GM23338 (cell line): Measurements from ENCODE around the gene NSRP1. TPM values are rescaled to one million over a fixed set of nuclear protein-coding genes. Genes with fewer than 3 reads are reported as not detected.

ENCODE experiments used
- ATAC-seq: fragments of 200-7000 bp; cut with Tn5 transposase; 3 replicates; pipeline ENCODE4 v1.9.1; 2020
- DNase-seq: peaks from one replicate; pipeline ENCODE4 v3.0.0-alpha.2; 2015; ENCODE audit warnings: low spot score
- H2AFZ ChIP-seq: fragments of 200-600 bp; sonication (generic); 2 replicates; pipeline ENCODE4 v1.8.0; 2016; ENCODE audit warnings: antibody characterized with exemption, mild to moderate bottlenecking, moderate library complexity
- H3F3A ChIP-seq: fragments of 200-600 bp; sonication (generic); replicated peaks from 2 replicates; pipeline ENCODE4 v1.8.0; 2017; ENCODE audit warnings: antibody characterized with exemption, mixed run types, low read depth
- H3K27ac ChIP-seq: fragments of 200-600 bp; sonication (generic); 2 replicates; pipeline ENCODE4 v1.6.1; 2016; ENCODE audit warnings: low read depth
- H3K27me3 ChIP-seq: fragments of 200-600 bp; sonication (generic); 2 replicates; pipeline ENCODE4 v1.8.0; 2016; ENCODE audit warnings: mild to moderate bottlenecking, mixed run types, moderate library complexity; ENCODE audit not compliant: insufficient read depth
- H3K36me3 ChIP-seq: fragments of 200-600 bp; sonication (generic); 2 replicates; pipeline ENCODE4 v1.8.0; 2016; ENCODE audit warnings: mild to moderate bottlenecking; ENCODE audit not compliant: insufficient read depth
- H3K4me1 ChIP-seq: fragments of 200-600 bp; sonication (generic); 2 replicates; pipeline ENCODE4 v1.8.0; 2016; ENCODE audit warnings: mild to moderate bottlenecking, moderate library complexity; ENCODE audit not compliant: insufficient read depth
- H3K4me2 ChIP-seq: fragments of 200-600 bp; sonication (generic); 2 replicates; pipeline ENCODE4 v1.7.1; 2017; ENCODE audit warnings: mixed run types
- H3K4me3 ChIP-seq: fragments of 200-600 bp; sonication (generic); 2 replicates; pipeline ENCODE4 v1.6.1; 2016; ENCODE audit warnings: mixed run types
- H3K79me2 ChIP-seq: fragments of 200-600 bp; sonication (generic); replicated peaks from 2 replicates; pipeline ENCODE4 v1.8.0; 2017; ENCODE audit warnings: mild to moderate bottlenecking; ENCODE audit not compliant: insufficient read depth
- H3K9me2 ChIP-seq: fragments of 200-600 bp; sonication (generic); 2 replicates; pipeline ENCODE4 v1.8.0; 2017; ENCODE audit not compliant: insufficient read depth
- H4K20me1 ChIP-seq: fragments of 200-600 bp; sonication (generic); replicated peaks from 2 replicates; pipeline ENCODE4 v1.8.0; 2017; ENCODE audit warnings: mild to moderate bottlenecking; ENCODE audit not compliant: insufficient read depth
- H3K27ac Mint-ChIP-seq: 2 replicates; pipeline ENCODE4 v1.8.0; 2020; ENCODE audit warnings: inconsistent platforms, mild to moderate bottlenecking, moderate library complexity, mixed read lengths
- H3K27me3 Mint-ChIP-seq: 3 replicates; pipeline ENCODE4 v1.8.0; 2022; ENCODE audit warnings: low read depth, mild to moderate bottlenecking, moderate library complexity, mixed read lengths, inconsistent platforms; ENCODE audit not compliant: insufficient read depth, poor library complexity
- H3K36me3 Mint-ChIP-seq: 3 replicates; pipeline ENCODE4 v1.8.0; 2021; ENCODE audit warnings: low read depth, mild to moderate bottlenecking, inconsistent platforms, moderate library complexity, mixed read lengths
- H3K4me1 Mint-ChIP-seq: 3 replicates; pipeline ENCODE4 v1.8.0; 2020; ENCODE audit warnings: mild to moderate bottlenecking, inconsistent platforms, mixed read lengths
- H3K4me3 Mint-ChIP-seq: 3 replicates; pipeline ENCODE4 v1.8.0; 2021; ENCODE audit warnings: moderate library complexity, mild to moderate bottlenecking, inconsistent platforms, mixed read lengths
- H3K9me3 Mint-ChIP-seq: 3 replicates; pipeline ENCODE4 v1.8.0; 2020; ENCODE audit warnings: moderate library complexity, mild to moderate bottlenecking, inconsistent platforms, mixed read lengths
- CTCF ChIP-seq, 2 experiments: fragments of 200-600 bp in 1 of 2; sonication (generic) in 1 of 2; conservative IDR thresholded peaks; 2 replicates each; pipeline versions ENCODE4 v1.5.1 to v1.6.1; 2016 to 2017; ENCODE audit warnings: antibody characterized with exemption in 2 of 2, low read depth in 2 of 2, mild to moderate bottlenecking in 2 of 2, moderate library complexity in 1 of 2
- EZH2 ChIP-seq: fragments of 200-600 bp; sonication (generic); IDR thresholded peaks from one replicate; pipeline ENCODE4 v1.8.0; 2017; ENCODE audit warnings: antibody characterized with exemption, mild to moderate bottlenecking, low read depth; ENCODE audit not compliant: unreplicated experiment
- JUNB ChIP-seq: IDR thresholded peaks from one replicate; pipeline ENCODE4 v1.6.1; 2016; ENCODE audit warnings: antibody characterized with exemption; ENCODE audit not compliant: unreplicated experiment
- STAT1 ChIP-seq: IDR thresholded peaks from one replicate; pipeline ENCODE4 v1.6.1; 2016; ENCODE audit warnings: antibody characterized with exemption; ENCODE audit not compliant: unreplicated experiment
- ZNF114 ChIP-seq: fragments of 250-450 bp; sonication (Bioruptor Pico); IDR thresholded peaks from 2 replicates; pipeline ENCODE4 v1.5.0; 2020; ENCODE audit warnings: mild to moderate bottlenecking, moderate library complexity
- ZNF331 ChIP-seq: fragments of 250-450 bp; sonication (Bioruptor Pico); IDR thresholded peaks from 2 replicates; pipeline ENCODE4 v1.5.0; 2020; ENCODE audit warnings: low read depth, mild to moderate bottlenecking, moderate library complexity
- ZNF462 ChIP-seq: fragments of 250-450 bp; sonication (Bioruptor Pico); IDR thresholded peaks from 2 replicates; pipeline ENCODE4 v1.5.0; 2020; ENCODE audit warnings: mild to moderate bottlenecking, moderate library complexity
- polyA plus RNA-seq: library from polyadenylated mRNA; unstranded; fragments of >200 nt; fragmentation: Nextera tagmentation; extraction: Ambion mirVana; gene quantifications from 2 replicates; pipeline ENCODE4 v1.2.1, GENCODE V29; 2016
- total RNA-seq: library from RNA; depleted of rRNA; stranded (reverse); fragments of >200 nt; shearing (Covaris generic); gene quantifications from 2 replicates; pipeline ENCODE4 v1.2.3, GENCODE V29; 2014

The NSRP1 gene
- total and polyA plus RNA-seq, 2 experiments from 2014 or later = 15.7 to 110 TPM

- TF ChIP-seq ZNF462 (CRISPR knock-in tag) (no peak), ZNF331 (CRISPR knock-in tag) (no peak), JUNB (no peak), STAT1 (no peak)
These were observed 23.7 kb upstream of the NSRP1 start (continued) for GRCh38 chr17:30092886-30093285.

GRCh38 chr17:30093463-30094147 is 23.0 kb upstream of the NSRP1 start:
- H3K27me3 ChIP-seq = no peaks in the 10 kb centered on the region
- Mint-ChIP-seq H3K36me3 (no peaks in the 10 kb centered on the region), H3K4me3 (no peak overlapping the region), H3K4me1 (no peaks in the 10 kb centered on the region), H3K27ac (no peak overlapping the region), H3K27me3 (no peaks in the 10 kb centered on the region), H3K9me3 (no peaks in the 10 kb centered on the region)
- no peaks in the 10 kb centered on the region for H3K9me2 ChIP-seq
- no peaks in the 10 kb centered on the region for H3K79me2 ChIP-seq
- ATAC-seq (peak; percentile 95), DNase-seq (peak; percentile 89)
- H3K4me3 ChIP-seq = no peak overlapping the region
- no peaks in the 10 kb centered on the region for H3K36me3 ChIP-seq
- no peak overlapping the region for H3K27ac ChIP-seq
- no peak overlapping the region for H3K4me2 ChIP-seq
- no peaks in the 10 kb centered on the region for H3K4me1 ChIP-seq
- peak overlapping the region; percentile 76; the same call in 1 of the 2 replicates for H2AFZ ChIP-seq
- H3F3A ChIP-seq = no peaks in the 10 kb centered on the region
- no peaks in the 10 kb centered on the region for H4K20me1 ChIP-seq
- TF ChIP-seq EZH2 (no peak), ZNF331 (CRISPR knock-in tag) (no peak), ZNF462 (CRISPR knock-in tag) (no peak), CTCF (conservative IDR thresholded peaks at IDR 0.05; ENCODE audit: low read depth in 2 of 2) (peak; percentile 88), ZNF114 (CRISPR knock-in tag) (no peak)
